ENCODE results near the gene KRTAP10-3.

The KRTAP10-3 gene

DNA sequence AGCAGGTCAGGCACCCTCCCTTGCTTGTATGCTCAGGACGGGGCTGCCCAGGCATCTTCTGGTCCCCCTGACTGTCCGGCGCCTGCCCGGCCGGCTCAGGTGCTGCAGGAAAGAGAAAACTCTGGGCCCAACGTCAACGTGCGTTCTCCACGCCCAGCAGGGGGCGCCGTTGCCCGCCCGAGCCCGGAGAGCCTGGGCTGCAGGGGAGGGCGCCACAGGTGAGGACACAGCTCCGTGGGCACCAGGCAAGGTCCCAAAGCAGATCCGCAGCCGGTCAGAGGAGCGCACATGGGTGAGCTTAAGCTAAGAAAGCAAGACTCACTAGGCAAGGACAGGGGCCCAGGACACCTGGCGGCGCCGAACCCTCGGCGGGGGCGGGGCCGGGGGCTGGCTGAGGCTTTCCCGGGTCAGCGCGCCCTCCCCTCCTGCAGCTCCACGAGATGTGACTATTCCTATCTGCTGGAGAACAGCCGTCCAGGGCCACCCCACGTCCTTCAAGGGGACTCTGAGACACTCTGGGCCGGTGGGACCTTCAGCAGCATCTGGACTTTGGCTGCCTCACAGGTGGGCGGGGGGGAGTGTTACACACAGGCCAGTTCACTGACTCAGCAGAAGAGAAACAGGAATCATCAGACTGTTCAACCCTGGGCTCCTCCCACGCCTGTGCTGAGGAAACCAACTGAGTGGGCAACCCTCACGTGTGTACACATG, 47.9 kb downstream of the KRTAP10-3 start:
- TF ChIP-seq, protein P1, sequence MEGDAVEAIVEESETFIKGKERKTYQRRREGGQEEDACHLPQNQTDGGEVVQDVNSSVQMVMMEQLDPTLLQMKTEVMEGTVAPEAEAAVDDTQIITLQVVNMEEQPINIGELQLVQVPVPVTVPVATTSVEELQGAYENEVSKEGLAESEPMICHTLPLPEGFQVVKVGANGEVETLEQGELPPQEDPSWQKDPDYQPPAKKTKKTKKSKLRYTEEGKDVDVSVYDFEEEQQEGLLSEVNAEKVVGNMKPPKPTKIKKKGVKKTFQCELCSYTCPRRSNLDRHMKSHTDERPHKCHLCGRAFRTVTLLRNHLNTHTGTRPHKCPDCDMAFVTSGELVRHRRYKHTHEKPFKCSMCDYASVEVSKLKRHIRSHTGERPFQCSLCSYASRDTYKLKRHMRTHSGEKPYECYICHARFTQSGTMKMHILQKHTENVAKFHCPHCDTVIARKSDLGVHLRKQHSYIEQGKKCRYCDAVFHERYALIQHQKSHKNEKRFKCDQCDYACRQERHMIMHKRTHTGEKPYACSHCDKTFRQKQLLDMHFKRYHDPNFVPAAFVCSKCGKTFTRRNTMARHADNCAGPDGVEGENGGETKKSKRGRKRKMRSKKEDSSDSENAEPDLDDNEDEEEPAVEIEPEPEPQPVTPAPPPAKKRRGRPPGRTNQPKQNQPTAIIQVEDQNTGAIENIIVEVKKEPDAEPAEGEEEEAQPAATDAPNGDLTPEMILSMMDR (IDR thresholded peaks at IDR 0.05; ENCODE audit: low read depth, low read length): peak; percentile 63
- no peak overlapping the region for H3K4me3 ChIP-seq (ENCODE audit: low read depth, low read length)

DNA sequence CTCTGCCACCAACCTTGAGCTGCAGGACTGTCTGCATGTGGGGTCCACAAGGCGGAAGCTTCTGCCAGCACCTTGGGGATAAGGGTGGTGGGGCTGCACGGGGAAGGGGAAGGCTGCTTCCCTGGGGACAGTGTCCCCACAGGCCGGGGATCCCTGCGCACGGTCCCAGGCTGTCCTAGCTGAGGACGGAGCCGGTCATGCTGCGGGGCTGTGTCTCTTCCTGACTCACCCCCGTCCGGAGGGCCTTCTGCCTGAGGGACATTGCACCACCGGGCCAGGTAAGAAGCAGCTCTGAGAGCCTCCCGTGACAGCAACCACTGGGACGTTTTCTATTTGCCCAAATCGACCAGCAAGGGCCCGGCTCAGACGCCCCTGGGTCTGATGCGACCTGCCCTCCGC, 48.5 kb downstream of the KRTAP10-3 start:
- TF ChIP-seq, protein P1 (IDR thresholded peaks at IDR 0.05; ENCODE audit: low read depth, low read length): no peak
- no peak overlapping the region for H3K4me3 ChIP-seq (ENCODE audit: low read depth, low read length)

DNA sequence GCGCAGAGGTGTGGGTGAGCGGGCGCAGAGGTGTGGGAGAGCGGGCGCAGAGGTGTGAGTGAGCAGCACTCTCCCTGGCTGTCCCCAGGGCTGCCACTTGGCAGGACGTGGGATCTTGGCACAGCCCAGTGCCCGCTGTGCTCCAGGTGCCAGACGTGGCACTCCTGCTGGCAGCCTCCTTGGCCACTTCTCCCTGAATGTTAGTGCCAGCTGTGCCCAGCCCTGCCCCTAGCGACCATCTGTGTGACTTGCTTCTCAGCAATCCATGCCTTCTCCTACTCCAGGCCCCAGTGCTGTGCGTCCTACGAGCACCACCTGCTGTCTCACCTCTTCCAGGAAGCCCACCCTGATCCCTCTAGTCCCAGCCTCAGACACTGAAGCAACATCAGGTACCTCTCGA, 49.1 kb downstream of the KRTAP10-3 start:
- no peak overlapping the region for H3K4me3 ChIP-seq (ENCODE audit: low read depth, low read length)
- TF ChIP-seq, protein P1 (IDR thresholded peaks at IDR 0.05; ENCODE audit: low read depth, low read length): no peak

DNA sequence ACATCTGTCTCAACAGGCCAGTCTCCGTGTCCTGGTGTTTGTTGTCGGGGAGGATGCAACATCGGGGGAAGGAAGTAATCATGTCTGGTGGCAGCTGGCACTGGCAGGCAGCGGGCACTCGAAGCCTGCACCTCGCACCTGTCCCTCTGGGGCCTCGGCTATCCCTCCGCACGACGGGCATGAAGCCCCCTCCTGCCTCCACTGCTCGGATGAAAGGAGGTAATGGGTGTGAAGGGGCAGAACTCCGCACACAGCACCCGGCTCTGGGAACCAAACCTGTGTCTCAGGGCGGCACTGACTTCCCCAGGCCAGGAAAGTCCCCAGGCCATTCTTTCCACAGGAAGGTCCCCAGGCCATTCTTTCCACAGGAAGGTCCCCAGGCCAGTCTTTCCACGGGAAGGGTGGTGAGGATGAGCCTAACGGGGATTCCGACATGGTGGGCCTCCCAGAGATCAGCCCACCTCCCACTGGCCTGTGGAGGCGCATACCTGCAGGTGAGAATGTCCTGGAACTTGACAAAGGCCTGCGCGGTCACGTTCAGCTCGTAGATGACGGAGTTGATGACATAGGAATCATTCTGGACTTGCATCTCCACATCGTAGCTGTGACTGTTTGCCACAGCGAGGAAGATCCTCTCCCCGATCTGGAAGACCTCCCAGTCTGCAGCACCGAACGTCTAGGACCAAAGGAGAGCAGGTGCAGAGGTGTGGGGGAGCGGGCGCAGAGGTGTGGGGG, 49.7 kb downstream of the KRTAP10-3 start:
- H3K4me3 ChIP-seq (ENCODE audit: low read depth, low read length): no peak overlapping the region
- TF ChIP-seq, protein P1 (IDR thresholded peaks at IDR 0.05; ENCODE audit: low read depth, low read length): no peak

DNA sequence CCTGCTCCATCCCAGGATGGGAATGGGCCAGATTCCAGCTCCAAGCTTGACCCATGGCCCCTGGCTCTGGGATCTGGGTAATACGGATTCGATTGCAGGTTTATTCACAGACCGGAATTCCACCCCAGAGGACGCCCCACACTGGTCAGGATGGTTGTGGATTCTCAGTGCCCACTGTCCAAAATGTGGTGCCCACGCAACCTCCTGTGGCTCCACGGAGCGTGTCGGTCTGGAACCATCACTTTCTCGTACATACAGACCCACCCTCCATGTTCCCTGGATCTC, 50.2 kb downstream of the KRTAP10-3 start:
- no peak overlapping the region for H3K4me3 ChIP-seq (ENCODE audit: low read depth, low read length)
- TF ChIP-seq, protein P1 (IDR thresholded peaks at IDR 0.05; ENCODE audit: low read depth, low read length): no peak
